HG02678 (cell line): Measurements from ENCODE around the gene GAS1.

Source experiments
- ATAC-seq: cut with Tn5 transposase; IDR thresholded peaks from one replicate; pipeline ENCODE4 v1.9.1; 2021; ENCODE audit warnings: mild to moderate bottlenecking, moderate library complexity; ENCODE audit not compliant: unreplicated experiment

The GAS1 gene

GRCh38 chr9:86926145-86926544 lies 21.2 kb downstream of the GAS1 start:
- no peak for ATAC-seq

- no peak for ATAC-seq
Observed at GRCh38 chr9:86925686-86926085, 21.6 kb downstream of the GAS1 start.

- no peak for ATAC-seq
Observed at GRCh38 chr9:86924206-86924605, 23.1 kb downstream of the GAS1 start.

- no peak for ATAC-seq
Observed at GRCh38 chr9:86921151-86921923, 26.0 kb downstream of the GAS1 start.

GRCh38 chr9:86918556-86918955 lies 28.8 kb downstream of the GAS1 start:
- no peak for ATAC-seq

GRCh38 chr9:86912210-86912609 lies 35.1 kb downstream of the GAS1 start:
- no peak for ATAC-seq

GRCh38 chr9:86909388-86909787 lies 37.9 kb downstream of the GAS1 start:
- no peak for ATAC-seq

GRCh38 chr9:86908261-86908660 lies 39.0 kb downstream of the GAS1 start:
- ATAC-seq = no peak

- ATAC-seq = no peak
Observed at GRCh38 chr9:86907346-86907745, 40.0 kb downstream of the GAS1 start.

- ATAC-seq = no peak
Observed at GRCh38 chr9:86903734-86904085, 43.6 kb downstream of the GAS1 start.

GRCh38 chr9:86902991-86903733 lies 44.1 kb downstream of the GAS1 start:
- ATAC-seq = no peak

GRCh38 chr9:86902586-86902985 lies 44.7 kb downstream of the GAS1 start:
- no peak for ATAC-seq

- ATAC-seq = no peak
Observed at GRCh38 chr9:86902176-86902575, 45.1 kb downstream of the GAS1 start.

GRCh38 chr9:86901511-86901910 lies 45.8 kb downstream of the GAS1 start:
- ATAC-seq = no peak
